HG02840 (cell line): ENCODE measurements around the gene EFCAB11.
A peak's percentile ranks its signal among the peaks of the same experiment; 100 is the strongest.

ENCODE experiments used
- ATAC-seq: cut with Tn5 transposase; IDR thresholded peaks from one replicate; pipeline ENCODE4 v1.9.1; 2021; ENCODE audit warnings: mild to moderate bottlenecking, moderate library complexity, moderate number of reproducible peaks; ENCODE audit not compliant: unreplicated experiment, low FRiP score

EFCAB11 gene

GRCh38 chr14:89957791-89958190 is 3.3 kb upstream of the EFCAB11 start:
- no peak for ATAC-seq

- ATAC-seq, result no peak
Observed at GRCh38 chr14:89957376-89957775, 2.8 kb upstream of the EFCAB11 start.

GRCh38 chr14:89956661-89957009 is 2.1 kb upstream of the EFCAB11 start:
- no peak for ATAC-seq

GRCh38 chr14:89955745-89956660 is 1.5 kb upstream of the EFCAB11 start, which contains the start of gene TDP1:
TSS of gene TDP1 (plus strand) at chr14:89955927. CDS start at chr14:89963115, 7,188 bp downstream.
- ATAC-seq, result peak; percentile 66

- ATAC-seq, result peak; percentile 16
Observed at GRCh38 chr14:89955022-89955744, 653 bp upstream of the EFCAB11 start.

GRCh38 chr14:89953602-89954001 is 928 bp downstream of the EFCAB11 start:
- no peak for ATAC-seq

GRCh38 chr14:89952576-89952975 is 2.0 kb downstream of the EFCAB11 start:
- ATAC-seq, result no peak

- no peak for ATAC-seq
Observed at GRCh38 chr14:89947344-89947743, 7.2 kb downstream of the EFCAB11 start.

- ATAC-seq, result no peak
Observed at GRCh38 chr14:89941830-89942377, 12.6 kb downstream of the EFCAB11 start.

- no peak for ATAC-seq
Observed at GRCh38 chr14:89936654-89937185, 17.8 kb downstream of the EFCAB11 start.

- no peak for ATAC-seq
Observed at GRCh38 chr14:89933002-89933401, 21.5 kb downstream of the EFCAB11 start.

- ATAC-seq, result no peak
Observed at GRCh38 chr14:89927186-89927865, 27.2 kb downstream of the EFCAB11 start.

- ATAC-seq, result no peak
Observed at GRCh38 chr14:89926694-89927093, 27.8 kb downstream of the EFCAB11 start.

- ATAC-seq, result no peak
Observed at GRCh38 chr14:89924268-89924667, 30.3 kb downstream of the EFCAB11 start.

GRCh38 chr14:89922031-89922907 is 32.3 kb downstream of the EFCAB11 start:
- ATAC-seq, result no peak

- no peak for ATAC-seq
Observed at GRCh38 chr14:89921346-89921745, 33.2 kb downstream of the EFCAB11 start.

- no peak for ATAC-seq
Observed at GRCh38 chr14:89920056-89920455, 34.5 kb downstream of the EFCAB11 start.

GRCh38 chr14:89918721-89919120 is 35.8 kb downstream of the EFCAB11 start:
- ATAC-seq, result no peak

GRCh38 chr14:89915114-89915878 is 39.2 kb downstream of the EFCAB11 start:
- ATAC-seq, result no peak
